GM12878 (cell line): ENCODE results near the gene B3GALT6. TPM values are rescaled to one million over a fixed set of nuclear protein-coding genes. Genes with fewer than 3 reads are reported as not detected.

Source experiments
- ATAC-seq: fragments of 200-7000 bp; cut with Tn5 transposase; 3 replicates; pipeline ENCODE4 v1.9.1; 2020; ENCODE audit warnings: mild to moderate bottlenecking, moderate library complexity
- BruUV-seq: library from RNA; stranded (reverse); fragments of 400-500 nt; replicated peaks from 2 replicates; lab custom pipeline; 2021; lab: Mats Ljungman, UMichigan
- CTCF ChIA-PET: fragments of 300-600 bp; sonication (Branson Sonifier 250); formaldehyde crosslinking; extraction: SDS; loops from one replicate; lab custom pipeline; 2021; ENCODE audit warnings: inconsistent platforms; lab: Yijun Ruan, JAX
- POLR2A ChIA-PET: fragments of 350-600 bp; formaldehyde crosslinking; extraction: SDS; loops from one replicate; lab custom pipeline; 2021; ENCODE audit warnings: inconsistent platforms; lab: Charles Lee
- RAD21 ChIA-PET: fragments of 300-600 bp; sonication (Branson Sonifier 250); formaldehyde crosslinking; loops from one replicate; lab custom pipeline; 2023; ENCODE audit warnings: antibody characterized with exemption; ENCODE audit not compliant: unreplicated experiment; lab: Charles Lee
- SMC1A ChIA-PET: fragments of 300-600 bp; sonication (Branson Sonifier 250); formaldehyde crosslinking; loops from one replicate; lab custom pipeline; 2023; ENCODE audit not compliant: unreplicated experiment, uncharacterized antibody; lab: Charles Lee
- DNase-seq: peaks from one replicate; pipeline ENCODE4 v3.0.0-alpha.2; 2011; ENCODE audit warnings: low read depth, low spot score
- FAIRE-seq: peaks from 3 replicates; lab custom pipeline; 2011; peaks lifted over from hg19 to GRCh38; lab: Jason Lieb, UNC
- H2AFZ ChIP-seq: 2 replicates; pipeline ENCODE4 v1.6.0; 2011; ENCODE audit warnings: low read depth, low read length, control low read depth; ENCODE audit not compliant: control insufficient read depth
- H3K27ac ChIP-seq: 2 replicates; pipeline ENCODE4 v1.5.1; 2011; ENCODE audit warnings: control low read depth; ENCODE audit not compliant: control insufficient read depth, insufficient read depth
- H3K27me3 ChIP-seq, 2 experiments: replicated peaks in 1 of 2; 2 replicates each; pipeline versions ENCODE4 v1.6.0 to v1.6.1; 2011; ENCODE audit warnings: low read length in 1 of 2; ENCODE audit not compliant: control insufficient read depth in 2 of 2, insufficient read depth in 2 of 2
- H3K36me3 ChIP-seq, 2 experiments: 2 replicates each; pipeline ENCODE4 v1.5.1; 2011; ENCODE audit warnings: low read length in 1 of 2; ENCODE audit not compliant: control insufficient read depth in 2 of 2, insufficient read depth in 2 of 2
- H3K4me1 ChIP-seq: 2 replicates; pipeline ENCODE4 v1.6.1; 2011; ENCODE audit warnings: mild to moderate bottlenecking, low read length, moderate library complexity, mixed read lengths; ENCODE audit not compliant: control insufficient read depth, insufficient read depth
- H3K4me2 ChIP-seq: 2 replicates; pipeline ENCODE4 v1.6.0; 2011; ENCODE audit warnings: control low read depth; ENCODE audit not compliant: control insufficient read depth, insufficient read depth
- H3K4me3 ChIP-seq: fragments of 200-600 bp; sonication (generic); 2 replicates; pipeline ENCODE4 v1.5.1; 2016
- H3K79me2 ChIP-seq: 2 replicates; pipeline ENCODE4 v1.6.0; 2011; ENCODE audit warnings: low read length; ENCODE audit not compliant: control insufficient read depth, insufficient read depth
- H3K9ac ChIP-seq: 2 replicates; pipeline ENCODE4 v1.8.0; 2011; ENCODE audit warnings: low read length, control low read depth, mixed read lengths; ENCODE audit not compliant: control insufficient read depth, insufficient read depth
- H3K9me3 ChIP-seq: replicated peaks from 3 replicates; pipeline ENCODE4 v1.5.1; 2011; ENCODE audit warnings: mild to moderate bottlenecking, low read length; ENCODE audit not compliant: control insufficient read depth, insufficient read depth
- H4K20me1 ChIP-seq: 2 replicates; pipeline ENCODE4 v1.6.0; 2011; ENCODE audit not compliant: control insufficient read depth, insufficient read depth
- BCL11A ChIP-seq: IDR thresholded peaks from 2 replicates; pipeline ENCODE4 v1.6.1; 2011; ENCODE audit warnings: low read depth, low read length
- CHD1 ChIP-seq: IDR thresholded peaks from 2 replicates; pipeline ENCODE4 v1.6.1; 2012; ENCODE audit warnings: low read depth, low read length, improper control_type of control experiment
- HDGF ChIP-seq: fragments of 450-650 bp; IDR thresholded peaks from 2 replicates; pipeline ENCODE4 v1.6.1; 2016; ENCODE audit warnings: antibody characterized with exemption
- IRF4 ChIP-seq: IDR thresholded peaks from 2 replicates; pipeline ENCODE4 v1.6.1; 2011; ENCODE audit warnings: low read depth, low read length
- MAX ChIP-seq: IDR thresholded peaks from 2 replicates; pipeline ENCODE4 v1.6.1; 2012; ENCODE audit warnings: low read depth, low read length, improper control_type of control experiment
- MEF2B ChIP-seq: fragments of 450-650 bp; IDR thresholded peaks from 2 replicates; pipeline ENCODE4 v1.6.1; 2018; ENCODE audit warnings: mild to moderate bottlenecking, moderate library complexity; ENCODE audit not compliant: partially characterized antibody, poor library complexity, severe bottlenecking
- NR2F1 ChIP-seq: fragments of 450-650 bp; conservative IDR thresholded peaks from 2 replicates; pipeline ENCODE4 v1.6.1; 2017; ENCODE audit warnings: mild to moderate bottlenecking
- POLR2A ChIP-seq: IDR thresholded peaks from 2 replicates; pipeline ENCODE4 v1.6.1; 2011; ENCODE audit warnings: low read depth, mild to moderate bottlenecking, low read length
- PRDM15 ChIP-seq: fragments of 450-650 bp; formaldehyde crosslinking; IDR thresholded peaks from 2 replicates; pipeline ENCODE4 v1.4.0; 2020; ENCODE audit warnings: mild to moderate bottlenecking, moderate library complexity
- SUZ12 ChIP-seq: fragments of 200-600 bp; sonication (generic); IDR thresholded peaks from one replicate; pipeline ENCODE4 v1.6.1; 2018; ENCODE audit warnings: antibody characterized with exemption, mild to moderate bottlenecking; ENCODE audit not compliant: unreplicated experiment
- TBL1XR1 ChIP-seq: IDR thresholded peaks from 2 replicates; pipeline ENCODE4 v1.6.1; 2012; ENCODE audit warnings: low read depth, low read length, improper control_type of control experiment
- ZBTB11 ChIP-seq: fragments of 450-650 bp; formaldehyde crosslinking; IDR thresholded peaks from 2 replicates; pipeline ENCODE4 v1.5.0; 2022; ENCODE audit warnings: mild to moderate bottlenecking, missing genetic modification characterization
- ZNF274 ChIP-seq: IDR thresholded peaks from one replicate; pipeline ENCODE4 v1.8.0; 2011; ENCODE audit not compliant: insufficient read length, insufficient read depth
- WGBS: methylation state at CpG from one replicate; pipeline ENCODE4 v1.1.6; 2016; ENCODE audit warnings: low lambda C conversion rate; ENCODE audit not compliant: insufficient replicate concordance, insufficient coverage; ENCODE audit errors: missing lambda C conversion rate; 5-methylcytosine and 5-hydroxymethylcytosine counted together
- in situ Hi-C: fragments of 300-500 bp; cut with MboI; formaldehyde crosslinking; loops from 9 replicates; pipeline ENCODE4 v1.14.3; 2018; ENCODE audit warnings: mixed read lengths
- intact Hi-C: fragments of 100-400 bp; cut with micrococcal nuclease; formaldehyde crosslinking; loops from one replicate; pipeline ENCODE4 v1.14.2; 2022; ENCODE audit not compliant: unreplicated experiment
- polyA plus RNA-seq, 11 experiments: library from polyadenylated mRNA; depleted of rRNA in 4 of 11; unstranded in 6 of 11; stranded (reverse) in 5 of 11; fragments of >200 nt; fragmentation: Nextera tagmentation in 4 of 11; fragmentation: Illumina TruSeq in 1 of 11; extraction: Ambion mirVana in 4 of 11; extraction: Trizol in 1 of 11; gene quantifications; 1 replicate in 1 of 11; 2 replicates in 10 of 11; pipeline versions ENCODE4 v1.2.1 to v1.2.3, GENCODE V29; 2011 to 2016; ENCODE audit warnings: inconsistent platforms in 2 of 11, missing spikeins in 2 of 11, low read depth in 1 of 11
- total RNA-seq, 4 experiments: library from RNA; depleted of rRNA in 3 of 4; stranded (reverse); fragments of >200 nt in 3 of 4; fragmentation: Illumina TruSeq in 1 of 4; extraction: Trizol in 1 of 4; gene quantifications; 2 replicates each; pipeline versions ENCODE4 v1.2.1 to v1.2.3, GENCODE V29; 2013 to 2021

Gene B3GALT6
- total and polyA plus RNA-seq, 10 of the 15 experiments (the other 5 are each of a cell fraction or from before 2014, with no cell fraction given): 0.53 to 20.8 (median 4.5) TPM

GRCh38 chr1:1213345-1214265 is 18.4 kb upstream of the B3GALT6 start, which contains the start of gene TNFRSF4 (continued):
- TF ChIP-seq ZBTB11 (CRISPR knock-in tag) (no peak), MEF2B (peak; percentile 13), POLR2A (0 out of 2 replicates have a peak, but pooled peaks have one; percentile 34)

GRCh38 chr1:1215080-1215676 is 16.9 kb upstream of the B3GALT6 start:
- peaks cover 30% of the 10 kb centered on the region for H3K4me1 ChIP-seq
- no peaks in the 10 kb centered on the region for H3K79me2 ChIP-seq
- H3K4me2 ChIP-seq: no peak overlapping the region
- no TSS peak for BruUV-seq
- RAD21 ChIA-PET: interaction anchor here (2.5 kb wide), 1 partner anchor 93 kb away, joined by 9 read pairs; no protein-coding TSS in a partner anchor
- H2AFZ ChIP-seq: no peak overlapping the region
- POLR2A ChIA-PET: interaction anchor here (0.9 to 1.4 kb wide), 2 partner anchors 14 to 16 kb away, joined by 3 read pairs; no protein-coding TSS in a partner anchor
- no peaks in the 10 kb centered on the region for H4K20me1 ChIP-seq
- CTCF ChIA-PET: interaction anchor here (1.9 kb wide), 1 partner anchor 93 kb away, joined by 6 read pairs; no protein-coding TSS in a partner anchor
- FAIRE-seq: no peak
- 19% methylated on average over 10 of the region's 11 CpGs for WGBS
- no peaks in the 10 kb centered on the region for H3K27me3 ChIP-seq
- no peak overlapping the region for H3K9ac ChIP-seq
- peak overlapping the region; percentile 42; the same call in 1 of the 2 replicates for H3K27ac ChIP-seq
- peak; percentile 23 for ATAC-seq
- in situ Hi-C loops (no loop called here), intact Hi-C loops (no loop called here)
- H3K4me3 ChIP-seq: no peak overlapping the region
- DNase-seq: no peak
- H3K36me3 ChIP-seq: peaks cover 0 to 21% of the 10 kb centered on the region in 2 experiments; a peak in 3 of 4 replicates
- H3K9me3 ChIP-seq: no peaks in the 10 kb centered on the region; the same call in 2 of the 3 replicates
- SMC1A ChIA-PET: interaction anchor here (1.6 kb wide), 1 partner anchor 89 kb away, joined by 3 read pairs; no protein-coding TSS in a partner anchor
- TF ChIP-seq NR2F1 (no peak), PRDM15 (no peak), TBL1XR1 (no peak), MAX (no peak), ZNF274 (no peak), HDGF (no peak), IRF4 (no peak), BCL11A (no peak), SUZ12 (no peak), CHD1 (no peak)
